IMR-90 (cell line): Measurements from ENCODE around the gene LRRC36.

Source experiments
- CTCF ChIP-seq: conservative IDR thresholded peaks from 2 replicates; pipeline ENCODE4 v1.5.1; 2012; ENCODE audit warnings: mild to moderate bottlenecking, low read depth, low read length, improper control_type of control experiment
- FOS ChIP-seq: fragments of 150-350 bp; IDR thresholded peaks from 2 replicates; pipeline ENCODE4 v1.6.1; 2016; ENCODE audit warnings: low read depth, low read length
- MAFK ChIP-seq: IDR thresholded peaks from 2 replicates; pipeline ENCODE4 v1.6.1; 2012; ENCODE audit warnings: low read depth, low read length, improper control_type of control experiment
- MXI1 ChIP-seq: IDR thresholded peaks from 2 replicates; pipeline ENCODE4 v1.6.1; 2012; ENCODE audit warnings: low read depth, mild to moderate bottlenecking, low read length, moderate library complexity, borderline replicate concordance
- POLR2A ChIP-seq: IDR thresholded peaks from 2 replicates; pipeline ENCODE4 v1.6.1; 2012; ENCODE audit warnings: mild to moderate bottlenecking, low read depth, low read length
- RAD21 ChIP-seq: IDR thresholded peaks from 2 replicates; pipeline ENCODE4 v1.6.1; 2012; ENCODE audit warnings: low read length, improper control_type of control experiment
- RFX5 ChIP-seq: IDR thresholded peaks from 2 replicates; pipeline ENCODE4 v1.8.0; 2012; ENCODE audit warnings: low read depth, mild to moderate bottlenecking, low read length, moderate library complexity
- SMC3 ChIP-seq: fragments of 150-350 bp; IDR thresholded peaks from 2 replicates; pipeline ENCODE4 v1.6.1; 2016; ENCODE audit warnings: low read depth, mild to moderate bottlenecking, antibody characterized with exemption, low read length, moderate library complexity
- TF ChIP-seq, protein P1 (sequence below): fragments of 150-350 bp; IDR thresholded peaks from 2 replicates; pipeline ENCODE4 v1.6.1; 2017; ENCODE audit warnings: mild to moderate bottlenecking, antibody characterized with exemption, low read length, low read depth

DNA sequence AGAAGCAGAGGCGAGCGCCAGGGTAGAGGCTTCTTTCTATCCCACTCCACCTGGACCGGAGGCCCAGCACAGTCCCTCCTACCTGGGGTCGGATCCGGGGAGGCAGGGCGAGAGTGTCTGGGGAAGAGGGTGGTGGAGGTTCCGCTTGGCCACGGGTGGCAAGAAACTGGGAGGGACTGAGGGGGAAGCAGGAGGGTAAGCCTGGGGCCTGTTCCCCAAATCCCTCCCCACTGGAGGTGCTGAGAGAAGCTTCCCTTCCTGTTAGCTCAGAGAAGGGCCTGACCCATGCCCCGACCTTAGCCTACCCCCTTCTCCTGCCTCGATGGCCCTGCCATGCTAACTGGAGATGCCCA is 68.5 kb downstream of the LRRC36 start:
- TF ChIP-seq RAD21 (no peak), CTCF (no peak), SMC3 (no peak), POLR2A (no peak), MAFK (no peak), RFX5 (no peak), MXI1 (no peak), FOS (no peak)
- TF ChIP-seq, protein P1, sequence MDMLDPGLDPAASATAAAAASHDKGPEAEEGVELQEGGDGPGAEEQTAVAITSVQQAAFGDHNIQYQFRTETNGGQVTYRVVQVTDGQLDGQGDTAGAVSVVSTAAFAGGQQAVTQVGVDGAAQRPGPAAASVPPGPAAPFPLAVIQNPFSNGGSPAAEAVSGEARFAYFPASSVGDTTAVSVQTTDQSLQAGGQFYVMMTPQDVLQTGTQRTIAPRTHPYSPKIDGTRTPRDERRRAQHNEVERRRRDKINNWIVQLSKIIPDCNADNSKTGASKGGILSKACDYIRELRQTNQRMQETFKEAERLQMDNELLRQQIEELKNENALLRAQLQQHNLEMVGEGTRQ = no peak
